Activated naive CD4-positive, alpha-beta T cell treated with anti-CD3 and anti-CD28 coated beads, Interleukin-2, amount 10 ng/mL, durations not matched to agents 7 days and 5 days (primary cell): Measurements from ENCODE around the gene ZFYVE9.
"Not testable (repeated sequence)": the region's sequence is repeated elsewhere in the genome, so short reads cannot be mapped to it uniquely, and the experiment has no call there.

Experiments
- CTCF ChIA-PET: fragments of 350-600 bp; sonication (Branson Sonifier 250); formaldehyde crosslinking; loops from one replicate; lab custom pipeline; 2021; ENCODE audit warnings: antibody characterized with exemption; lab: Charles Lee
- DNase-seq: peaks from one replicate; pipeline ENCODE4 v3.0.0-alpha.2; 2020
- H3K27ac Mint-ChIP-seq: one replicate; pipeline ENCODE4 v1.8.0; 2021; ENCODE audit warnings: mild to moderate bottlenecking, moderate library complexity, mixed read lengths
- H3K27me3 Mint-ChIP-seq: one replicate; pipeline ENCODE4 v1.8.0; 2021; ENCODE audit warnings: mild to moderate bottlenecking, mixed read lengths
- H3K36me3 Mint-ChIP-seq: one replicate; pipeline ENCODE4 v1.8.0; 2021; ENCODE audit warnings: mixed read lengths
- H3K4me1 Mint-ChIP-seq: one replicate; pipeline ENCODE4 v1.8.0; 2021; ENCODE audit warnings: mixed read lengths
- H3K4me3 Mint-ChIP-seq: one replicate; pipeline ENCODE4 v1.8.0; 2021; ENCODE audit warnings: mild to moderate bottlenecking, moderate library complexity, mixed read lengths
- H3K9me3 Mint-ChIP-seq: one replicate; pipeline ENCODE4 v1.8.0; 2021; ENCODE audit warnings: mixed read lengths

Gene ZFYVE9

GRCh38 chr1:52365071-52365745 lies 223.3 kb downstream of the ZFYVE9 start:
- Mint-ChIP-seq H3K27ac (peak overlapping the region; percentile 98), H3K36me3 (peaks cover 38% of the 10 kb centered on the region), H3K4me3 (peak overlapping the region; percentile 97), H3K27me3 (no peaks in the 10 kb centered on the region), H3K9me3 (no peaks in the 10 kb centered on the region), H3K4me1 (peaks cover 50% of the 10 kb centered on the region)
- no peak for DNase-seq
- CTCF ChIA-PET: interaction anchor here (0.7 to 1.3 kb wide), 2 partner anchors 34 to 461 kb away, joined by 3 read pairs; no protein-coding TSS in a partner anchor

- CTCF ChIA-PET: interaction anchor here (0.7 to 1.3 kb wide), 4 partner anchors 35 to 460 kb away, joined by 3 read pairs; no protein-coding TSS in a partner anchor
- H3K4me3 Mint-ChIP-seq: peak within 1 kb of the TSS; percentile 97
- H3K27ac Mint-ChIP-seq: peak within 1 kb of the TSS; percentile 98
- peaks cover 36% of the 10 kb centered on the region for H3K36me3 Mint-ChIP-seq
- H3K9me3 Mint-ChIP-seq: no peaks in the 10 kb centered on the region
- DNase-seq: peak; percentile 100
- no peaks in the 10 kb centered on the region for H3K27me3 Mint-ChIP-seq
- peaks cover 50% of the 10 kb centered on the region for H3K4me1 Mint-ChIP-seq
Observed at GRCh38 chr1:52365746-52366516, 224.0 kb downstream of the ZFYVE9 start, which contains the start of gene CC2D1B. Gene CC2D1B, minus strand, starts transcription at chr1:52366205. Its CDS starts 1,585 bp downstream, at chr1:52364620.

GRCh38 chr1:52366517-52366827 lies 224.6 kb downstream of the ZFYVE9 start:
- Mint-ChIP-seq H3K4me1 (peaks cover 50% of the 10 kb centered on the region), H3K27ac (peak overlapping the region; percentile 98)
- CTCF ChIA-PET: interaction anchor here (0.7 to 1.5 kb wide), 4 partner anchors 37 to 460 kb away, joined by 3 to 5 read pairs (median 3); no protein-coding TSS in a partner anchor

GRCh38 chr1:52367272-52367671 lies 225.4 kb downstream of the ZFYVE9 start:
- Mint-ChIP-seq H3K27ac (peak overlapping the region; percentile 98), H3K36me3 (peaks cover 32% of the 10 kb centered on the region), H3K27me3 (no peaks in the 10 kb centered on the region), H3K4me1 (peaks cover 50% of the 10 kb centered on the region), H3K9me3 (no peaks in the 10 kb centered on the region), H3K4me3 (peak overlapping the region; percentile 12)
- DNase-seq: no peak
- CTCF ChIA-PET: interaction anchor here (0.6 to 1.5 kb wide), 5 partner anchors 290 to 459 kb away, joined by 3 to 5 read pairs (median 4); no protein-coding TSS in a partner anchor

More at GRCh38 chr1:52366517-52366827, 224.6 kb downstream of the ZFYVE9 start:
- H3K9me3 Mint-ChIP-seq: no peaks in the 10 kb centered on the region
- no peaks in the 10 kb centered on the region for H3K27me3 Mint-ChIP-seq
- peaks cover 36% of the 10 kb centered on the region for H3K36me3 Mint-ChIP-seq
- H3K4me3 Mint-ChIP-seq: peak overlapping the region; percentile 97
- DNase-seq: no peak

GRCh38 chr1:52368383-52369172 lies 226.7 kb downstream of the ZFYVE9 start:
- H3K27ac Mint-ChIP-seq: no peak overlapping the region
- H3K27me3 Mint-ChIP-seq: no peaks in the 10 kb centered on the region
- H3K9me3 Mint-ChIP-seq: no peaks in the 10 kb centered on the region
- peak overlapping the region; percentile 55 for H3K4me3 Mint-ChIP-seq
- peaks cover 34% of the 10 kb centered on the region for H3K36me3 Mint-ChIP-seq
- CTCF ChIA-PET: interaction anchor here (0.9 to 1.2 kb wide), 4 partner anchors 15 to 317 kb away, joined by 3 to 4 read pairs (median 4); no protein-coding TSS in a partner anchor
- peaks cover 46% of the 10 kb centered on the region for H3K4me1 Mint-ChIP-seq
- DNase-seq: peak; percentile 78

- H3K27ac Mint-ChIP-seq, CTCF ChIA-PET: not testable (repeated sequence)
- H3K4me1 Mint-ChIP-seq: peaks cover 35% of the 10 kb centered on the region
Observed at GRCh38 chr1:52369851-52370250, 228.0 kb downstream of the ZFYVE9 start.

GRCh38 chr1:52385376-52385775 lies 243.5 kb downstream of the ZFYVE9 start:
- Mint-ChIP-seq H3K4me3 (no peak overlapping the region), H3K27ac (no peak overlapping the region)

More at GRCh38 chr1:52369851-52370250, 228.0 kb downstream of the ZFYVE9 start:
- not testable (repeated sequence) for H3K9me3 Mint-ChIP-seq, DNase-seq, H3K27me3 Mint-ChIP-seq, H3K4me3 Mint-ChIP-seq
- peaks cover 38% of the 10 kb centered on the region for H3K36me3 Mint-ChIP-seq

GRCh38 chr1:52386458-52386857 lies 244.6 kb downstream of the ZFYVE9 start:
- DNase-seq: no peak
- H3K27ac Mint-ChIP-seq: peak overlapping the region; percentile 64
- no peak overlapping the region for H3K4me3 Mint-ChIP-seq
- peaks cover 2% of the 10 kb centered on the region for H3K4me1 Mint-ChIP-seq
- peaks cover 60% of the 10 kb centered on the region for H3K36me3 Mint-ChIP-seq
- CTCF ChIA-PET: no interaction called here
- H3K9me3 Mint-ChIP-seq: no peaks in the 10 kb centered on the region
- no peaks in the 10 kb centered on the region for H3K27me3 Mint-ChIP-seq

More at GRCh38 chr1:52385376-52385775, 243.5 kb downstream of the ZFYVE9 start:
- no peaks in the 10 kb centered on the region for H3K9me3 Mint-ChIP-seq
- H3K27me3 Mint-ChIP-seq: no peaks in the 10 kb centered on the region
- CTCF ChIA-PET: no interaction called here
- DNase-seq: no peak
- H3K4me1 Mint-ChIP-seq: peaks cover 2% of the 10 kb centered on the region
- H3K36me3 Mint-ChIP-seq: peaks cover 56% of the 10 kb centered on the region

GRCh38 chr1:52393174-52393573 lies 251.3 kb downstream of the ZFYVE9 start:
- no peak for DNase-seq
- CTCF ChIA-PET: interaction anchor here (0.9 to 1.0 kb wide), 2 partner anchors 11 to 275 kb away, joined by 3 to 4 read pairs; partner anchors contain the start of genes ORC1 and PRPF38A
- Mint-ChIP-seq H3K27me3 (no peaks in the 10 kb centered on the region), H3K36me3 (peaks cover 66% of the 10 kb centered on the region), H3K4me1 (peaks cover 2% of the 10 kb centered on the region), H3K9me3 (no peaks in the 10 kb centered on the region), H3K27ac (no peak overlapping the region), H3K4me3 (no peak overlapping the region)
